HK-2 (cell line): ENCODE measurements around the gene TFG.

ENCODE experiments used
- DNase-seq: peaks from one replicate; pipeline ENCODE4 v3.0.0-alpha.2; 2018; ENCODE audit not compliant: unreplicated experiment

Gene TFG

DNA sequence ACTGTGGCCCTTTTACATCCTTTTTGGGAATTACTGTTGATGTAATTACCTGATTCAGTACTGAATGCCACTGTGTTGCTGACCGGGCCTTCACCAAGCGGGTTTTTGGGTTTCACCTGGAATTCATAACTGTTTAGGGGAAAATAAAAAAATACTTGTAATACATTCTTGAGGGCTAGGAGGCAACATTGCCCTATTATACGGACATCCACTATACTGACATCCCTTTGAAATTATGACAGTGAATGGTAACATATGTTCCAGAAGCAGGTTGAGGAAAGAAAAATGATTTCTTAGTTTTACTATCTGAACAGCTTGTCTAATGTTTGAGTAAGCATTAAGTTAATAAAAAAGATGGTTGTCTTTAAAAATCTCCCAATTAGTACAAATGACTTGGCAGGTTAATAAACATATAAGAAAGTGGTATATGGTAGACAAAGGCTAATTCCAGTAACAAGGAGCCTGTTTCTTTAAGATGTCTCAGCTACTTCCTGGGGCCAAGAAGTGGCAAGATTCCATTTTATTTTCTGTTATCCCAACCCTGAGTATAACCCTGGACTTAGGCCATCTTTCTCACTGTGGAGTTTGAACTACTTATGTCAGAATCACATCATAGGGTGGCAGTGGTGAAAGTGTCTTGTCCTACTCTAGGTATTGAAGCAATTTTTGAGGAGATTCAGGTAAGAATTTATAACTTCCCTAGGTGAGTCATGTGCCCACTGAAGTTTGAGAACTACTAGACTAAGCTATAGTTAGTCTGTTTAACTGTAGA lies 45.5 kb downstream of the TFG start:
- no peak for DNase-seq

DNA sequence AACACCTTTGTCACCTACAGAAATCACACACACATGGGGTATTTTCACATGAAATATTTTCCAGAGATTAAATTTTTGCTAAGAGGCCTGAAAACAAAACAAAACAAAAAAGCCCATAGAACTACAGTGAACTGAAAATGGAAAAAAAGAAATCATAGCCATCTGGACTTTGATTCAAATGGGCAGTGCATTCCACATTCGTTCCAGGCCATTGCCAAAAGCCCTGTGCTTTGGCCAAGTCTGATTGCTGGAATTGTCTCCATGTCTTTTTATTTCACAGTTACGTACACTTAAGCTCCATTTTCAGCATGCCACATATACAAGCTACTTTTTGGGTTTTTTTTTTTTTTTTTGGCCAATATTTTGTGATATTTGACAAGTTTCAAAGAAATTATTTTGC lies 47.1 kb downstream of the TFG start:
- no peak for DNase-seq

DNA sequence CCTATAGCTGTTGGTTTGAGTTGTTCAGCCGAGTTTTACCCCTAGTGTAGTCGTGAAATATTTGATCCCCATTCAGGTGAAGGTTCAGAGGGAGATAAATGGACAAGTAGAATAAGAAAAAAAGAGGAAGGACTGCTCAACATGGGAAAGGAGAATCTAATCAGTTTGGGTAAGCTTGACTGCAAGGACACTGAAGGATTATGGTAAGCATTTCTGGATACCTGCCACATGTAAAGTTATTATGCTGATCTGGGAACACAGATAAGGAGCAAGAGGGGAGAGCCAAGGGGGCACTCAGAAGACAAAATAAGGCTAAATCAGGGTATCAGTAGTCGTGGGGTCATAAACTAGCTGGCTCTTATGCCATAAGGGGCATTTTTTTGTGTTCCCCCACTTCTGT lies 49.9 kb downstream of the TFG start:
- DNase-seq: no peak

DNA sequence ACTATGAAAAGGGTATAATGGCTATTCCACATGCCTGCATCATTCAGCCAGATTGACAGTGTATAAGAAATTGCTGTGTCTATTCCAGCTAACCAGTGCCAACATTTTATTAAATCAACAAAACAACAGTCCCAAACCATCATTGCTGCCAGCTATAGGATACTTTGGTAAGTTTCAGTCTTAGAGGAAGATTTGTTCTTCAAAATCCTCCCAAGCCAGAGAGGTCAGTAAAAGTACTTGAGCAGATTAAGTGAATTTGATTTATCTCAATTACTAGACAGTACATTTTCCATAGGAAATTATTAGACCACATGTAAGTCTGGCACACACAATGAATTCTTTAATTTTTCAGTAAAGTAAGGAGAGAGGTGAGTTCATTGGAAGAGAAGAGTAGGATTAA lies 50.7 kb downstream of the TFG start:
- no peak for DNase-seq

DNA sequence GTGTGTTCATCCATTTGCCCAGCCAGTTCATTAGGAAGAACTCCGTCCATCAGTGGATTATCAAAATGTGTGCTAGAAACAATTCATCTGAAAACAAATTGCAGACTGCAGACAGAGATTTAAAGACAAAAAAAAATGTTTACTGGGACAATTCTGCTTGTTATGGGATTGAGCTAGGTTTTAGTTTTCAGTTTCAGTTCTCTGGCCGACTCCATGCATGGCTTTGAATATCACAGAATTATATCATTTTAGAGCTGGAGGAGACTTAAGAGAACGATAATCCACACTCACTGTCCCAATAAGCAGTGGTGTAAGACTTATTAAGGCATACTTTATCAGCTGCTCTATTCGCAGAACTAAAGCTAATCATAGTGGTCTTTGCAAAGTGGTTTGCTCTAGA lies 51.1 kb downstream of the TFG start:
- no peak for DNase-seq

DNA sequence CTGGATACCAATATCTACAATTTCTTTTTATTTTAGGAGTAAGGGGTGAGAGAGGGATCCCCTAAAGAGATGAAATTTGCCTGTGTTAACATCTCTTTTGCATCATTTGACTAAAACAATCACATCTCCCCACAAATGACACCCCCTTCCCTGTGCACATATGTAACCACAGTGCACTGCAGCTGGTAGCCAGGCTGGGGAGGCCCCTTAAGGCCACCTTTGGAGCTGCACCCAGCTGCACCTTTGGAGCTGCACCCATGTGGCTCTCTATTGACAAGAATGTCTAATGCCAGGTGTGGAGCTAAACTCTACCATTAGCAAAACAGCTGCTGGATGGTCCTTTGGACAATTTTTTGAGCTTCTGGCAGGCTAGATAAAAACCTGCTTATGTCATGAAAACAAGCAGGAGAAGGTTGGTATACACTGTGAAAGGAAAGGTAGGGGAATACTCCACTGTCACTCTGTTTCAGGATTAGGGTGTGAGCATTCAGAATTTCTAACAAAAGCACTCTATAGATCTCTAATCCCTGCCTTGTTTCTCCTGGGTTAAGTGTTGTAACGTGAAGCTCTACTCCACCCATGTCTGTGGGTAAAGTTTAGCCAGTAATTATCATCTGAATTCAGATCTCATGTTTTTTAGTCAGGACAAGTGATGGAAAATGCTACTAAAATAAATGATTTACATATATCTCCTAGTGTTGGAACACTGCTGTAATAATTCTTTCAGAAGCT lies 52.1 kb downstream of the TFG start:
- no peak for DNase-seq

DNA sequence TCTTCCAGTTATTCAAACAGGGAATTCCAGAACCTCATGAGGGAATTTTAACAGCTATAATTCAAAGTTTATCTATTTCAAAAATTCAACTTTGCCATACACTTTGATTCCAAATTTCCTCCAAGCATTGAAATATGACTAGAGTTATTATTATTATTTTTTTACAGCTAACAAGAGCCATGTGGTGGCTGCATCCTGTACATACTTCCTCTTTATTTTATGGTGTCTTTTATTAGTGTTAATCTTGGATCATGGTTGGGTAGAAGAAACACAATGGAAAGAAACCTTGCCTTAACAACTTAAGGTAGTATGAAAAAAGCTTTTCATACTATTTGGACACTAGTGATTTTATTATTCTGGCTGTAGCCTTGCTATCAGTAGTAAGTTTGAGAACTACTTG lies 52.7 kb downstream of the TFG start:
- DNase-seq: no peak

DNA sequence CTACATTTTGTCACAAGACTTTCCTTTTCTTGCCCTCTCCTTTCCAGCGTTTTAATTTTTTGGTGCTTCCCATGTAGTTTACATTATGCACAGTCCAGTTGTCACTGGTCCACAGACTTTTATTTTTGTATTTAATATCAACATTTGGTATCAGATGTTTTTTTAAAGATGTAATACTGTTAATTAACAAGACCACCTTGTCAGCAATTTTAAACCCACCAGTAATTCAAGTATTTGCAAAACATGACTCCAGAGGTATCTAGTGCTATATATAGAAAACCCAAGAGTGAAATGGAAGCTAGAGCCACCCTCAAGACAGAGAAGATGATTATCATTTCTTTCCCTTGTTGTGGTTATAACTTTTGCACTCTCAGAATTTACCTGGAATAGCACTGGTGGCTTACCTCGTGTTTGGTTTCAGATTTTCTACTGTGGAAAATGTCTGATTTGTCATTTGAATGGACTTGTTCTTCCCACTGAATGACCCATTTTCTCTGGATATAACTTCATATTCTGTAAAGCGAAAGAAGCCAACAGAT lies 56.2 kb downstream of the TFG start:
- DNase-seq: no peak

DNA sequence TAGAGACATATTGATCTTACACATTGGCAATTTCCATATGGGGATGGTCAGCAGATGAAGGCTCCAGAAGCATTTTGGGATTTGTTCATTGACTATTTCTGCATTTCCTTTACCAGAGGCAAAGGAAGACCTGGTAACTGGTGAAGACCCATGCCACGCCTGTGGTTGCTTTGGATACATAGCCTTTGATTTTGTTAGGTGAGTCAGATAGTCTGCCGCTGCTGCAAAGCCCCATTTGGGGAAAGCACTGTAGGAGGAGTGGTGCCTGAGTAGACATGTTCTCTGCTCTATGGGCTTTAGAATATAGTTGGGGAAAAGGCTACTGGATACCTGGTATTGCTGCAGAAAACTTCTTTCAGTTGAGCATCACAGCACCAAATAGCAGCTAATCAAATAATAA lies 56.8 kb downstream of the TFG start:
- DNase-seq: no peak

DNA sequence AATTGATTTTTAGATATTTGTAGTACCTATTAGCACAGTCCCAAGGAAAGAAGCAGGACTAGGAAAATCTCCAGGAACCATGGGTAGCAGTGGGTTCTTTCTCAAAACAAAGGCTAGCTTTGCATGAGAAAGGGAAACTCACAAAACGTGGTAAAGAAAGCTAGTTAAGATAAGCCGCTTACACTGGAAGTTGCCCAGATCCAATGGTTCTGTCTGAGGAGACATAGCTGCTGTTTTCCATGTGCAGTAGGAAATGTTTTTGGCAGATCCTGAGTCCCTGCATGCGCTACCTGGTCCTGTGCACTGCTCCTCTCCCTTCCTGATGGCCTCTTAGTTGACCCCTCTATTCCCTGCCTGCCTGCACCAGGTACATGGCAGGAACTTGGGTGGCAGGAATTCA lies 60.4 kb downstream of the TFG start:
- no peak for DNase-seq

DNA sequence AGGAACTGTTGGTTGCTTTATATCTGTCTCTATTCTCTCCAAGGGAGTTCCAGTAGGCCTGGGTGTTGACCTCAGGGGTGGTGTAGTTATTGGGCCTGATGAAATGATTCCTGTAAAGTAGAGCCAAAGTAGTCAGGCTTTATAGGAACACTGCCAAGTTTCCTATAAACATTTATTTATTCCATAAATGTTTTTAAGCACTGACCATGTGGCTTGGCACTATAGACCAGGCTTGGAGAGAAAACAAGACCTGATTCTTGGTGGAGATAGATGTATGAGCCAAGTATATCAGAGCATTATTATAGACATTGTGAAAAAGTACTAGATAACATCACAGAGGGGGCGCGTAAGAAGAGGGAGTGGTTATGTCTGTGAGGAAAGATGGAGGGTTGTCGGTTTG lies 65.9 kb downstream of the TFG start:
- no peak for DNase-seq

DNA sequence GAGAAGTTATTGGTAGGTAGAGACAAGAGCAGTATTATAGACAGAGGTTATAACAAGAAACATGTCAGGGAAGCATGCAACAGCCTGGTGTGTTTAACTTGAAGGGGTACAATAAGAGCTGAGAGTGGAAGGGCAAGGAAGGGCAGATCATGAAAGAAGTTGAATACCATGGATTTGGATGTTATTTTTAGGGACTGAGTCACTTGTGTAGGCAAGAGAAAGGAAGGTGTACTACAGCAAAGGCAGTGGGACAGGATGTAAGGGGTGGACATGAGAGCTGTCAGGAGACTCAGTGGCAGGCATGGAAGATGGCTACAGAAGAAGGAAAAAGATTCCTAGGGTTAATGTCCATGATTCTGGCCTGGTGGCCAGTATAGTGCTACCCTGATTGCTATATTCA lies 66.4 kb downstream of the TFG start:
- no peak for DNase-seq

DNA sequence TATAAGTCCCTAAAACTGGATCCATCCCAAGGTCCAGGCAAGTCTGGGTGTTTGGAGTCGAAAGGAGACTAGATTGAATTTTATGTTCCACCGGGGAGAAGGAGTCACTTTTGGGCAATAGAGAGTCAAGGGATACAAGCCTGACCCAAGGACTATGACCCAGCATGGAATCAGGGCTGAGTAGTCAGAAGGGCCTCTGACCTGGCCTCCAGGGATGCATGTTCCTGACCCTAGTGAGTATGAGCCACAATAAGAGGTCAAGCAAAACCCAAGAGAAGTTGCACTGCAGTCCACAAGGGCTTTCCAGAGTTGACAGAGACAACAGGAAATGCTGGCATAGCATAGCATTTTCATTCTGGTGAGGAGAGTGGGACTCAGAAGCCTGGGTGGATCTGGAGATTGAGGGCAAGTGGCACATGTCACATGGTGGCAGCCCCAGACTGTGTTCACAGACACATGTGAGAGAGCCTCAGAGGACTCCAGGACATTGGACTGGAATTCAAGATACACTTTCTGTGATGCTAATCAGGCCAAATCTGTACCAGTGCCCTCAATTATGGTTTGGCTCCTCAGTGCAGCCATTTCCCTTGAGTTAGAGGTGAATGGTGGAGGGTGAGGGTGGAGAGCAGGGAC lies 66.9 kb downstream of the TFG start:
- DNase-seq: no peak

DNA sequence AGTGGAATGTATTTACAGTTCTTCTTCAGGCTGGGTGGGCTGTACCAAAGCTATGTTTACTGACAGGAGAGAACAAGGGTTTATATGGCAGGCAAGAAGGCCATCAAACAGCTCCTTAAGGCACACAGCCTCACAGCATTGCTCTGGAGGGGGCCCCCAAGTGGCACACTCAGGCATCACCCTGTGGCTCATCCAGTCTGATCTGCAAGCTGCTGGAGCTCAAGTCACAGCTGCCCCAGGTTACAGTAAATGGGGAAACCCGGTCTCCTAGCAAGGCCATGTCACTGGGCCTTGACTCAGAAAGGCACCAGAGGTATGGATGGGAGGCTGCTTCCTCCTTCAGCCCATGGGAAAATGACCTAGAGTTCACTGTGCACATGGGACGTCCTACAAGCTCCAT lies 67.5 kb downstream of the TFG start:
- DNase-seq: no peak

DNA sequence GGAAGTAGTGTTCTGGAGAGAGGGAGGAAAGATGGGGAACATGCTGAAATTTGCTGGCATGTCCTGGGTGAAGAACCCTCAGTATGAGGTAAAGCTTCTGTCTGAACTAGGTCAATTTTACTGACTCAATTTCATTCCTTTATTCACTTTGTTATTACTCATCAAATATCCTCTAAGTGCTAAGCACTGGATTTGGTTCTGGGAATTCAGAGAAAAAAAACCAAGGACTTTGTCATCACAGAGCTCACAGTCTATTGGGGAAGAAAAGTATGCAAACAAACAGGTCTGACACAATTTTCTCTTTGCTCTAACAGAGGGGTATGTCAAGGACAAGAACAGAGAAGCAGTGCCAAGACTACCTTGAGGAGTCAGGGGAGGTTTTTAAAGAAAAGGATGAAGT lies 68.0 kb downstream of the TFG start:
- DNase-seq: no peak

DNA sequence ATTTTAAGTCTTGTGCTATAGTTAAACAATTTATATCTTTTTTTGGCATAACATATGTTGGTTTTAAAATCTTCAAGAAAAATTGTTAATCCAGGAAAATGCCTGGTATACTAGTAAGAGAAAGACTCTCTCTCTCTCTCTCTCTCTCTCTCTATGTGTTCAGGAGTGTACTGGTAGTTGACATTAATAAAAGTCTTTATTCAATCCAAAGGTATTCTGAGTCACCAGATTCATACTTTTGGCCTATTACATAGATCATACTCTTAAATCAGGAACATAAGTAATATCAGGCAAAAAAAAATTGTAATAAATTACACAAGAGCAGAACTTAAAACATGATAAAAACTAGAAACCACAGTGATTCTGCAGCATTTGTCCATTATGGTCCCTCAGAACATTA lies 70.2 kb downstream of the TFG start:
- no peak for DNase-seq

DNA sequence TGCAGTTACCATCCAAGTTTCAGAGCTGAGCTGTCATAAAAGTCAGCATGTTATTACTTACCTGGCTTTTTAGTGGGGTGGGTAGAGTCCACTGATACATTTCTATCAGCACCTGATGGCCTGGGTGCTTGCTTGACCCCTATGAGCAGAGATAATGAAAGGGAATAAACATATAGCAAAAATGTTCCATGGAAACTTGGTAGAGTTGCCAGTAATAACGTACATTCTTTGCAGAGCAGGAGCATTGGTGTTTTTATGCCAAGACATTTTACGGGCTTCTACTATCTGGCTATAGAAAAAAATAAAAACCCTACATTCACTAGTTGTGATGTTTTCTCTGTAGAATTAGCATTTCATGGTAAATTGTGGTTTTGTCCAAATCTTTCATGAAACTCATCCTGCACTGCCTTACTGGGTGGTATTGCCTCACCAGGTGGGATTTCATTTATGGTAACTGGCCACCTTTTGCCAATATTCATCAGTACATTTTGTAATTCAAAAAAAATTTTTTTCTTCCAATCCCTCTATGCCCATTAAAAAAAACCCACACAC lies 70.9 kb downstream of the TFG start:
- DNase-seq: no peak

DNA sequence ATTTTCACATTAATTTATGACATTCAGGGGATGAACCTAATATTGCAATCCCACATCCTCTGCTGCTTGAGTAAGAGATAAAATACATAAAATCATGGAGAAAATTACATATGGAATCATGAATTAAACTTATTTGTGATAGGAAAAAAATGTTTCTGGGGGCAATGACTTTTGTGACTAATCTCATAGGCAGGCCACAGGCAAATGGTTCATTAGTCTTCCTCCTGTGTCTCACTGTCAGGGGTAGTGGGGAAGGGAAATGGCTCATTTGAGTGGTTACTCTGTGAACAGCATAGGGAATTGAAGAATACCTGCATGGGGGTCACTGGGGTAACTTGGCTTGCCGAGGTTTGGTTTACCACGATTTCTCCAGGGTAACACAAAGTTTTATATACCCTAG lies 72.0 kb downstream of the TFG start:
- no peak for DNase-seq

DNA sequence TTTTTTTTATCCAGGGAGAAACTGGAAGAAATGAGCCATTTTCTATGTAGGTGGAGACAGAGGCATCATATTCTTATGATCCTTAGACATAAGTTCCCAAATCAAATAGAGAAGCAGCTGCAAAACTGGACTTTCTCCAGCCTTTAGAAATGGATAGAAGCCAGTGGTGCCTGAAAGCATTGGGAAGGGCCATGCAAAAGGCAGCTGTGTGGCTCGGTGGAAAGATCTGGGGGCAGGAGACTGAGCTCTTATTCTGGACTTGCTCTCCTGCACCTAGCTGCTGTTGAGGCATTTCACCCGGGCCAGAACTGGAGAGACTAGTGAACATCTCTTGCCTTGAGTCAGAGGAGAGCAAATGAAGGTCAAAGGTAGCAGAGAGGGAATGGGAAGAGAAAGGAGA lies 73.1 kb downstream of the TFG start:
- DNase-seq: no peak

DNA sequence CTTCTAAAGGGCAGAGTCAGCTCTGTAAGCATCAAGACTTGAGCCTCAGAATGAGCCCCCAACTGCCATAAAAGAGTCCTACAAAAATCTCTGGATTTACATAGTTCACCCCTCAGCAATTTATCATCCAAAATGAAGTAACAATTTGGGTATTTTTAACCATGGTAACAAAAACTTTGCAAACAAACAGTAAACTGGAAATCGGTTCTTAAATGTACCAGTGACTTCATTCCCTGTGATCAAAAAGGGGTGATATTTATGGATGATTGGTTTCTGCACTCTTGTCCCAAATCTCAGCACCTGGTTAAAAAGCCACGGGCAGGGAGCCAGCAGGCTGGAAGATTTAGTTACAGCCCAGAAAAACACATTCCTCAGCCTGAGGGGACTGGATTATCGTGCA lies 73.6 kb downstream of the TFG start:
- DNase-seq: no peak

DNA sequence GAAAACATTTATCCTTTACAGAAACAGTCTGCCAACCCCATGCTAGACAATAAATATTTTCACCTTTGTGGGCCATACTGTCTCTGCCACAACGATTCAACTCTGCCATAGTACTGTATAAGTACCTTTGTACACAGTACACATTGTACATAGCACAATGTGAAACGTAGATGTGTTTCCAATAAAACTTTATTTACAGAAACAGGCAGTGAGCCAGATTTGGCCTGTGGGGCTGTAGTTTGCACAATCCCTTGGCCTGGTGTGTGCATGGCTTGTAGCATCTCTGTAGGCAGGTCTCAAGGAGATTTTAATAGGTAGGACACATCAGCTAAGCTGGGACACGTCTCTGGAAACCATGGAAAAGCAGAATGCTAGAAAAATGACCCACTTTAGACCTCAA lies 74.3 kb downstream of the TFG start:
- DNase-seq: no peak

DNA sequence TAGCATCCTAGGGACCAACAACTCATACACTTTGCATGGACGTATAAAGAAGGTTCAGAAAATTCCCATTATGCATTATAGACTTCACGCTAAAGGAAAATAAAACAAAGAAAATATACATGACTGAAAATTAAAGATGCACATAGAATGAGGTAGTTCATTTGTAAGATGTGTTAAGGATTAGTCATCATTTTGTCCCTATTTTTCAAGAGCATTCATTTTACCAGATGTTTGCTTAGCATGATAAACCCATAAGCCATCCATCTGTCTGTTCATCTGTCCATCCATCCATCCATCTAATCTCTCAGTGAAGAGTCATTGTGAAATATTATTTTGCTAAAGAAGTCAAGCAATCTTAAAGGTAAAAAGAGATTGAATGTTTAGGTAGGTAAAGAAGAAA lies 80.3 kb downstream of the TFG start:
- no peak for DNase-seq

DNA sequence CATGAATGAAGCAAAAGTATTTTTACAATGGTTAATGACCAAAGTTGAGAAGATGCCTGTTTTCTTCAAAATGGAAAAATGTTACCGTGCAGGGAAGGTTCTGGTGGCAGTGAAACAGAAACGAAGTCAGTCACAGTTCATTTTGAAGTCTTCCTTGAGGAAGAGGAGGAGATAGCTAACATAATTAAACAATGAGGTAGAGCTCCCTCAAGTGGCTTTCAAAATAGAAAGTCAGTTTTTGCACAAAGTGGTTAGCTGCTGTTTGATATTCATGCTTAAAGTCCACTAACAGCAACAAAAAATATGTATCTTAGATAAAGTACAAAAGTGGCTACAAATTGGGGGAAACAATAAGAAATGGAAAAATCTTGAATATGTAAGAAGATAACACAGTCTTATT lies 87.3 kb downstream of the TFG start:
- DNase-seq: no peak
